Measurements from ENCODE around the gene DPEP2NB. TPM values are rescaled to one million over a fixed set of nuclear protein-coding genes. Genes with fewer than 3 reads are reported as not detected.

The DPEP2NB gene
- total and polyA plus RNA-seq, 10 of the 15 experiments (the other 5 are each of a cell fraction or from before 2014, with no cell fraction given), result not detected

DNA sequence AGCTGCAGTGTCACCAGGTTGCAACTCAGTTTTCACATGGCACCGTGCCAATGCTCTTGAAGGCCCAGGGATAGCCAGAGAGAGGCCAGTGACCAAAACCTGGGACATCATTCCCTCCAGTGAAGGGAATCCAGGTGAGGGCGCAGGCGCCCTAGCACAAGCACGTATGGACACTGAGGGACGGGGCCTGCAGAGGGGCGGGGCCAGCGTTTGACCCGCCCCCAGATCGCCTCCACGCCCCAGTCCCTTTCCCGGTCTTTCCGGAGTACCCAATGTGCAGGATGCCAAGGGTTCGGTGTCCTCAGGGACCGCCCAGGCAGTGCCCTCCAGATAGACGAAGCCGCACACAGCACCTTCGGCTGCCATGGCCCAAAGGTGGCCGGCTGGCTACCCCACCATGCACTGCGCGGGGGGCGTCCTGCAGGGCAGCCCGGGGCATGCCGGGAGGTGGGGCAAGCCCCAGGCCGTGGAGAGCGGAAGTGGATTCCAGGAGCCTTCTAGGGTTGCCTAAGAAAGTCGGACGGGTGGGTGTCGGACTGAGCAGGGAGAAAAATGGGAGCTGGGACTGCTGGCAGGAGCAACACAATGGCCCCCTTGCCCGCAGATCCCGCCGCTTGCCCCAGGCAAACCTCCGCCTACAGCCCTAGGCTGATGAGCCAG lies 51.9 kb downstream of the DPEP2NB start:
- Histone ChIP-seq H3K79me2 (ENCODE audit: control insufficient read depth, insufficient read depth, low read length) (peaks cover 20% of the 10 kb centered on the region), H4K20me1 (ENCODE audit: control insufficient read depth, insufficient read depth) (no peaks in the 10 kb centered on the region), H3K4me1 (ENCODE audit: control insufficient read depth, insufficient read depth, low read length) (peaks cover 18% of the 10 kb centered on the region), H3K4me2 (ENCODE audit: control insufficient read depth, insufficient read depth) (no peak overlapping the region), H3K36me3 (ENCODE audit: control insufficient read depth in 2 of 2, insufficient read depth in 2 of 2, low read length in 1 of 2) (peaks cover 4 to 6% of the 10 kb centered on the region in 2 experiments; a peak in 3 of 4 replicates), H3K9ac (ENCODE audit: control insufficient read depth, insufficient read depth, low read length) (no peak overlapping the region), H3K9me3 (replicated peaks; ENCODE audit: control insufficient read depth, insufficient read depth, low read length) (no peaks in the 10 kb centered on the region), H3K27me3 (replicated peaks in 1 of 2; ENCODE audit: control insufficient read depth in 2 of 2, insufficient read depth in 2 of 2, low read length in 1 of 2) (no peaks in the 10 kb centered on the region), H3K27ac (ENCODE audit: control insufficient read depth, insufficient read depth) (no peak overlapping the region), H2AFZ (ENCODE audit: control insufficient read depth, low read depth, low read length) (no peak overlapping the region), H3K4me3 (no peak overlapping the region)
- 98% methylated on average over 31 of the region's 32 CpGs for WGBS (ENCODE audit: insufficient coverage, insufficient replicate concordance, low lambda C conversion rate, missing lambda C conversion rate)
- FAIRE-seq (no peak), DNase-seq (ENCODE audit: low read depth, low spot score) (no peak), ATAC-seq (no peak)
- SMC1A ChIA-PET (ENCODE audit: uncharacterized antibody, unreplicated experiment), result no interaction called here
- intact Hi-C loops (cut with micrococcal nuclease; ENCODE audit: unreplicated experiment) (no loop called here), in situ Hi-C loops (cut with MboI) (no loop called here)
- RAD21 ChIA-PET (ENCODE audit: unreplicated experiment), result no interaction called here
- POLR2A ChIA-PET, result interaction anchor here (1.9 kb wide), 1 partner anchor 12 kb away, joined by 5 read pairs; no protein-coding TSS in a partner anchor
- CTCF ChIA-PET, result interaction anchor here (0.6 to 1.7 kb wide), 3 partner anchors 20 to 804 kb away, joined by 3 to 7 read pairs (median 4); partner anchors contain the start of gene LCAT
- BruUV-seq (replicated peaks), result no TSS peak
- TF ChIP-seq CHD4 (IDR thresholded peaks at IDR 0.05), result no peak

Small RNA genes within 50 kb of the gene (small RNA-seq; reads per million reads assigned to genes)
- not detected for gene RNU6-359P

Other genes starting within 250 kb of the DPEP2NB start
Only the 7 nearest of the 20 such genes appear.
- gene LCAT, start 71.8 kb downstream of the DPEP2NB start, total RNA-seq (2014; rRNA removed), result 3.8 and 5.2 TPM in 2 replicates
- 2.3 and 3.1 TPM in 2 replicates for gene LCAT, start 71.8 kb downstream of the DPEP2NB start, total RNA-seq (2014; rRNA removed; fragmentation: Illumina TruSeq; extraction: Trizol)
- gene LCAT, start 71.8 kb downstream of the DPEP2NB start, total RNA-seq (2021), result 8.2 and 11.7 TPM in 2 replicates
- 1.2 and 2.6 TPM in 2 replicates for gene LCAT, start 71.8 kb downstream of the DPEP2NB start, polyA plus RNA-seq (2011; rRNA removed)
- gene LCAT, start 71.8 kb downstream of the DPEP2NB start, polyA plus RNA-seq (2014; fragmentation: Illumina TruSeq; extraction: Trizol), result 0.92 and 3.4 TPM in 2 replicates
- gene LCAT, start 71.8 kb downstream of the DPEP2NB start, polyA plus RNA-seq (2014; fragmentation: Nextera tagmentation; extraction: Ambion mirVana), result under 1 TPM; 0.61 to 0.71 TPM
- gene LCAT, start 71.8 kb downstream of the DPEP2NB start, polyA plus RNA-seq (2014; rRNA removed), result 6.5 and 11.7 TPM in 2 replicates
- gene LCAT, start 71.8 kb downstream of the DPEP2NB start, polyA plus RNA-seq (2016; fragmentation: Nextera tagmentation; extraction: Ambion mirVana), result 1 to 10 TPM; 3.3 TPM
- 13.7 and 14.5 TPM in 2 replicates for gene SLC12A4, start 47.3 kb downstream of the DPEP2NB start, total RNA-seq (2014; rRNA removed)
- gene SLC12A4, start 47.3 kb downstream of the DPEP2NB start, total RNA-seq (2014; rRNA removed; fragmentation: Illumina TruSeq; extraction: Trizol), result 9.2 and 11.3 TPM in 2 replicates
- 33.9 and 39.9 TPM in 2 replicates for gene SLC12A4, start 47.3 kb downstream of the DPEP2NB start, total RNA-seq (2021)
- gene SLC12A4, start 47.3 kb downstream of the DPEP2NB start, polyA plus RNA-seq (2011; rRNA removed), result 6.8 and 14.0 TPM in 2 replicates
- 11.5 and 14.0 TPM in 2 replicates for gene SLC12A4, start 47.3 kb downstream of the DPEP2NB start, polyA plus RNA-seq (2014; fragmentation: Illumina TruSeq; extraction: Trizol)
- 1 to 10 TPM in 1 of 2 experiments, under 1 TPM in 1; 0.95 to 1.7 TPM for gene SLC12A4, start 47.3 kb downstream of the DPEP2NB start, polyA plus RNA-seq (2014; fragmentation: Nextera tagmentation; extraction: Ambion mirVana)
- 17.5 and 18.7 TPM in 2 replicates for gene SLC12A4, start 47.3 kb downstream of the DPEP2NB start, polyA plus RNA-seq (2014; rRNA removed)
- gene SLC12A4, start 47.3 kb downstream of the DPEP2NB start, polyA plus RNA-seq (2016; fragmentation: Nextera tagmentation; extraction: Ambion mirVana), result 10 to 100 TPM; 18.6 to 18.7 TPM
- gene DPEP3, start 35.4 kb downstream of the DPEP2NB start, total RNA-seq (2014; rRNA removed), result 0.11 TPM in 1 of 2 replicates, not detected in the other
- not detected in 2 replicates for gene DPEP3, start 35.4 kb downstream of the DPEP2NB start, total RNA-seq (2014; rRNA removed; fragmentation: Illumina TruSeq; extraction: Trizol)
- not detected in 2 replicates for gene DPEP3, start 35.4 kb downstream of the DPEP2NB start, total RNA-seq (2021)
- gene DPEP3, start 35.4 kb downstream of the DPEP2NB start, polyA plus RNA-seq (2011; rRNA removed), result not detected in 2 replicates
- gene DPEP3, start 35.4 kb downstream of the DPEP2NB start, polyA plus RNA-seq (2014; fragmentation: Illumina TruSeq; extraction: Trizol), result not detected in 2 replicates
- gene DPEP3, start 35.4 kb downstream of the DPEP2NB start, polyA plus RNA-seq (2014; fragmentation: Nextera tagmentation; extraction: Ambion mirVana), result not detected
- not detected in 2 replicates for gene DPEP3, start 35.4 kb downstream of the DPEP2NB start, polyA plus RNA-seq (2014; rRNA removed)
- not detected for gene DPEP3, start 35.4 kb downstream of the DPEP2NB start, polyA plus RNA-seq (2016; fragmentation: Nextera tagmentation; extraction: Ambion mirVana)
- gene DPEP2, start 16.4 kb downstream of the DPEP2NB start, total RNA-seq (2014; rRNA removed), result 2.8 and 3.4 TPM in 2 replicates
- gene DPEP2, start 16.4 kb downstream of the DPEP2NB start, total RNA-seq (2014; rRNA removed; fragmentation: Illumina TruSeq; extraction: Trizol), result 0.78 and 1.0 TPM in 2 replicates
- 1.9 and 2.7 TPM in 2 replicates for gene DPEP2, start 16.4 kb downstream of the DPEP2NB start, total RNA-seq (2021)
- 0.04 TPM in 1 of 2 replicates, not detected in the other for gene DPEP2, start 16.4 kb downstream of the DPEP2NB start, polyA plus RNA-seq (2011; rRNA removed)
- 1.5 and 1.9 TPM in 2 replicates for gene DPEP2, start 16.4 kb downstream of the DPEP2NB start, polyA plus RNA-seq (2014; fragmentation: Illumina TruSeq; extraction: Trizol)
- gene DPEP2, start 16.4 kb downstream of the DPEP2NB start, polyA plus RNA-seq (2014; fragmentation: Nextera tagmentation; extraction: Ambion mirVana), result 1 to 10 TPM in 1 of 2 experiments, under 1 TPM in 1; 0.74 to 1.1 TPM
- gene DPEP2, start 16.4 kb downstream of the DPEP2NB start, polyA plus RNA-seq (2014; rRNA removed), result 2.4 and 2.5 TPM in 2 replicates
- 1 to 10 TPM; 2.5 to 4.0 TPM for gene DPEP2, start 16.4 kb downstream of the DPEP2NB start, polyA plus RNA-seq (2016; fragmentation: Nextera tagmentation; extraction: Ambion mirVana)
- 20.1 and 24.1 TPM in 2 replicates for gene DDX28, start 7.3 kb upstream of the DPEP2NB start, total RNA-seq (2014; rRNA removed)
- 14.8 and 15.8 TPM in 2 replicates for gene DDX28, start 7.3 kb upstream of the DPEP2NB start, total RNA-seq (2014; rRNA removed; fragmentation: Illumina TruSeq; extraction: Trizol)
- gene DDX28, start 7.3 kb upstream of the DPEP2NB start, total RNA-seq (2021), result 25.4 and 25.5 TPM in 2 replicates
- gene DDX28, start 7.3 kb upstream of the DPEP2NB start, polyA plus RNA-seq (2011; rRNA removed), result 10.3 and 15.3 TPM in 2 replicates
- gene DDX28, start 7.3 kb upstream of the DPEP2NB start, polyA plus RNA-seq (2014; fragmentation: Illumina TruSeq; extraction: Trizol), result 14.3 and 14.5 TPM in 2 replicates
- 1 to 10 TPM; 3.6 to 7.2 TPM for gene DDX28, start 7.3 kb upstream of the DPEP2NB start, polyA plus RNA-seq (2014; fragmentation: Nextera tagmentation; extraction: Ambion mirVana)
- gene DDX28, start 7.3 kb upstream of the DPEP2NB start, polyA plus RNA-seq (2014; rRNA removed), result 29.3 and 32.3 TPM in 2 replicates
- 10 to 100 TPM; 34.1 to 40.4 TPM for gene DDX28, start 7.3 kb upstream of the DPEP2NB start, polyA plus RNA-seq (2016; fragmentation: Nextera tagmentation; extraction: Ambion mirVana)
- 28.7 and 33.5 TPM in 2 replicates for gene DUS2, start 7.4 kb upstream of the DPEP2NB start, total RNA-seq (2014; rRNA removed)
- 25.8 and 26.4 TPM in 2 replicates for gene DUS2, start 7.4 kb upstream of the DPEP2NB start, total RNA-seq (2014; rRNA removed; fragmentation: Illumina TruSeq; extraction: Trizol)
- 25.2 and 28.1 TPM in 2 replicates for gene DUS2, start 7.4 kb upstream of the DPEP2NB start, total RNA-seq (2021)
- 12.4 and 17.9 TPM in 2 replicates for gene DUS2, start 7.4 kb upstream of the DPEP2NB start, polyA plus RNA-seq (2011; rRNA removed)
- 18.9 and 24.6 TPM in 2 replicates for gene DUS2, start 7.4 kb upstream of the DPEP2NB start, polyA plus RNA-seq (2014; fragmentation: Illumina TruSeq; extraction: Trizol)
- gene DUS2, start 7.4 kb upstream of the DPEP2NB start, polyA plus RNA-seq (2014; fragmentation: Nextera tagmentation; extraction: Ambion mirVana), result 1 to 10 TPM; 4.8 to 7.8 TPM
- gene DUS2, start 7.4 kb upstream of the DPEP2NB start, polyA plus RNA-seq (2014; rRNA removed), result 21.7 and 23.0 TPM in 2 replicates
- gene DUS2, start 7.4 kb upstream of the DPEP2NB start, polyA plus RNA-seq (2016; fragmentation: Nextera tagmentation; extraction: Ambion mirVana), result 10 to 100 TPM; 28.9 to 32.3 TPM
- gene NFATC3, start 69.5 kb upstream of the DPEP2NB start, total RNA-seq (2014; rRNA removed), result 25.8 and 27.6 TPM in 2 replicates
- 21.2 and 23.2 TPM in 2 replicates for gene NFATC3, start 69.5 kb upstream of the DPEP2NB start, total RNA-seq (2014; rRNA removed; fragmentation: Illumina TruSeq; extraction: Trizol)
- gene NFATC3, start 69.5 kb upstream of the DPEP2NB start, total RNA-seq (2021), result 37.6 and 37.8 TPM in 2 replicates
- gene NFATC3, start 69.5 kb upstream of the DPEP2NB start, polyA plus RNA-seq (2011; rRNA removed), result 31.3 and 34.7 TPM in 2 replicates
- 24.4 and 29.5 TPM in 2 replicates for gene NFATC3, start 69.5 kb upstream of the DPEP2NB start, polyA plus RNA-seq (2014; fragmentation: Illumina TruSeq; extraction: Trizol)
- 1 to 10 TPM; 4.2 to 5.5 TPM for gene NFATC3, start 69.5 kb upstream of the DPEP2NB start, polyA plus RNA-seq (2014; fragmentation: Nextera tagmentation; extraction: Ambion mirVana)
- 20.9 and 23.6 TPM in 2 replicates for gene NFATC3, start 69.5 kb upstream of the DPEP2NB start, polyA plus RNA-seq (2014; rRNA removed)
- 10 to 100 TPM; 25.4 to 32.2 TPM for gene NFATC3, start 69.5 kb upstream of the DPEP2NB start, polyA plus RNA-seq (2016; fragmentation: Nextera tagmentation; extraction: Ambion mirVana)

All from GM12878 (cell line).